HUES64 (cell line): ENCODE measurements around the gene SRGAP2C.
"Not testable (repeated sequence)": the region's sequence is repeated elsewhere in the genome, so short reads cannot be mapped to it uniquely, and the experiment has no call there.

Experiments used
- H3K27ac ChIP-seq: 2 replicates; pipeline ENCODE4 v1.7.0; 2013; ENCODE audit warnings: low read depth, low read length, inconsistent platforms
- H3K27me3 ChIP-seq: 2 replicates; pipeline ENCODE4 v1.6.1; 2013; ENCODE audit warnings: mild to moderate bottlenecking, low read length; ENCODE audit not compliant: insufficient read depth
- H3K36me3 ChIP-seq: 2 replicates; pipeline ENCODE4 v1.6.1; 2013; ENCODE audit warnings: mild to moderate bottlenecking, low read length; ENCODE audit not compliant: insufficient read depth
- H3K4me1 ChIP-seq: 2 replicates; pipeline ENCODE4 v1.6.1; 2013; ENCODE audit warnings: mild to moderate bottlenecking, low read length, moderate library complexity; ENCODE audit not compliant: insufficient read depth
- H3K4me3 ChIP-seq: 2 replicates; pipeline ENCODE4 v1.5.1; 2013; ENCODE audit warnings: mild to moderate bottlenecking, low read length, moderate library complexity
- H3K9ac ChIP-seq: 2 replicates; pipeline ENCODE4 v1.6.1; 2013; ENCODE audit warnings: mild to moderate bottlenecking, low read depth, low read length
- H3K9me3 ChIP-seq: 2 replicates; pipeline ENCODE4 v1.6.1; 2013; ENCODE audit warnings: low read depth, low read length; ENCODE audit not compliant: insufficient read depth
- WGBS: fragments of 150-250, 120-280 bp; methylation state at CpG from one replicate; pipeline ENCODE4 v1.1.7; 2013; ENCODE audit warnings: missing lambda C conversion rate; 5-methylcytosine and 5-hydroxymethylcytosine counted together

Gene SRGAP2C

GRCh38 chr1:121234090-121234759 is 49.5 kb downstream of the SRGAP2C start:
- H3K27me3 ChIP-seq, H3K4me3 ChIP-seq, H3K4me1 ChIP-seq, H3K9me3 ChIP-seq, H3K36me3 ChIP-seq, H3K9ac ChIP-seq, H3K27ac ChIP-seq: not testable (repeated sequence)
- WGBS, result no CpG with 5 or more reads among the region's 6 CpGs

DNA sequence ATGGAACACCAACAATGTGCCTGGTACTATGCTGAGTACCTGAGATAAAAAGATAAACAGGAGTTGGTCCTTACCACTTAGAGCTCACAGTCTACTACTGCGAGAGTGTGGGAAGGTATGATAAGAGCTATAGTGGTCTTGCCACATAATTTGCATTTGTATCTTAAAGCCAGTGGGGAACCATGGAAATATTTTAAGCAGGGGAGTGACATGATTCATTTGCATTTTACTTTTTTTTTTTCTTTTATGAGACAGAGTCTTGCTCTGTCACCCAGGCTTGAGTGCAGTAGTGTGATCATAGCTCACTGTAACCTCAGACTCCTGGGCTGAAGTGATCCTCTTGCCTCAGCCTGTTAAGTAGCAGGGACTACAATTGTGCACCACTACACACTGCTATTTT is 53.6 kb downstream of the SRGAP2C start:
- WGBS, result 75% methylated on average over 1 of the region's 1 CpG
- H3K9me3 ChIP-seq, H3K4me3 ChIP-seq, H3K36me3 ChIP-seq, H3K27ac ChIP-seq, H3K9ac ChIP-seq, H3K4me1 ChIP-seq, H3K27me3 ChIP-seq: not testable (repeated sequence)

DNA sequence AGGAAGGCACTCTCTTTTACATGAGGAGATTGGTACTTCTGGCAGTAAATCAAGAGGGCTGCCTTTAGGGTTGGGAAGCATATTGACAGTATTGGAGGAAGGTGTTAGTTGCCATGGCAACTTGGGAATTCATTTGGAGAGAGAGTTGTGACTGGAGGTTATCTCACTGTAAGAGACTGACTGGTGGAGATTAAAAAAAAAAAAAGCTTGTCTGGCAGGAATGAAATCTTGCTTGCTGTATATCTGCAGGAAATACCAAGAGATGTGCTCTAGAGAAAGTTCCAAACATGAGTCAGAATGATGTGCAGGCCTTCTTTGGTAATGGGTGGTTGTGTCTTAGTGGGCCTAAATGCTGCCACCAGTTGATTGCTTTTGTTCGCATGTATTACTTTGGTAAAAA is 59.1 kb downstream of the SRGAP2C start:
- H3K9ac ChIP-seq, H3K4me3 ChIP-seq, H3K9me3 ChIP-seq, H3K27me3 ChIP-seq, H3K4me1 ChIP-seq, H3K27ac ChIP-seq, H3K36me3 ChIP-seq: not testable (repeated sequence)
- no CpG with 5 or more reads among the region's 1 CpG for WGBS

GRCh38 chr1:121246399-121246798 is 61.6 kb downstream of the SRGAP2C start:
- not testable (repeated sequence) for H3K9ac ChIP-seq, H3K27me3 ChIP-seq, H3K9me3 ChIP-seq, H3K4me3 ChIP-seq, H3K27ac ChIP-seq, H3K4me1 ChIP-seq, H3K36me3 ChIP-seq
- WGBS, result no CpG with 5 or more reads among the region's 2 CpGs

DNA sequence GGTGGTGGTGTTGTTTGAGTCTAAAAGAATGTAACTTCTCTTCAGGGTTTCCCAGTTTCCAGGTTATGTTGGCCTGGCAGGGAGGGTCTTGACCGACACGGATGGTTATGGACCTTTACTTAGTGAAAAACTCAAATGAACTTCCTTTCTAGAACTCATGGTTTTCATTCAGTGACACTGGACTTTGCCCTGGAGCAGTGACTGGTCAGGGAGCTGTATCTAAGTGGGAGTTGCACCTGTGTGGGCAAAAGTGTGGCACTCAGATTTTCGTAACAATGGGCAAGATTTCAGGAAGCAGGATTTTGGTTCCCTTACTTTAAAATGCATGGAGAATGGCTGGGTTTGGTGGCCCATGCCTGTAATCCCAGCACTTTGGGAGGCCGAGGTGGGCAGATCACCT is 67.9 kb downstream of the SRGAP2C start:
- not testable (repeated sequence) for H3K4me3 ChIP-seq, H3K4me1 ChIP-seq, H3K36me3 ChIP-seq, H3K9me3 ChIP-seq, H3K9ac ChIP-seq, H3K27me3 ChIP-seq, H3K27ac ChIP-seq
- no CpG with 5 or more reads among the region's 4 CpGs for WGBS

DNA sequence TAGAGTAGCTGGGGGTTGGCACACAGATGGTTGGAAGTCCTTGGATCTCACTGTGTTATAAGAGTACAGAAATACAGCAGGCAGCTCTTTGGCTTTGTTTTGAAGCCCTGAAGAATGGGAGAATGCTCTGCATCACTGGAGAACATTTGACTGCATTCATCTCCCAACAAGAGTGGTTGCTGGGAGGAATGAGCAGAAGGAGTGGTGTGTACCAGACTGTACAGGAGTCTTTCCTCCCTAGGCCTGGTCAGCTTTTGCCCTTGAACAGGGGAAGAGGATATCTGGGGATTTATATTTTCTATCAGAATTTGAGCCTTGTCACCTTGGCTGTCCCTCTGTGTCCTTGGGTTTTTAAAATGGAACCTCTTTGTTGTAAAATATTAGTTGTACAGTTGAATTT is 69.8 kb downstream of the SRGAP2C start:
- not testable (repeated sequence) for H3K36me3 ChIP-seq, H3K4me3 ChIP-seq, H3K9ac ChIP-seq, H3K4me1 ChIP-seq, H3K27me3 ChIP-seq, H3K9me3 ChIP-seq, H3K27ac ChIP-seq

DNA sequence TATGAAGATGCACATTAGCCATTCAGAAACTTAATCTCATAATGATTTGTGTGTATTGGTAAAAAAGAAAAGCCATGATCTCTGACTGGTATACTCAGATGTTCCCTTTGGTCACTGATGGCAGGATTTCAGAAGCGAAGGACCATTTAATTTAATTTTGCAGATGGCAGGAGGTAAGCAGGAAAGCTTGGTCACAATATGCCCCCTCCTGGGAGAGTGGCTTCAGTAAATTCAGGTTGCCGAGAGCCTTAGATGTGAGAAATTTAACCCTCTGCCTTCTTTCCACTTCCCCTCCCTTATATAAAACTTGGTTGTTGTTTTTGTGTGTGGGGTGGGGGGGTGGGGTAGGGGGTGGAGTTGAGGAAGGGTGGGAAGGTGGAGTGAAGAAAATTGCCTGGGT is 72.9 kb downstream of the SRGAP2C start:
- not testable (repeated sequence) for H3K27ac ChIP-seq, H3K9me3 ChIP-seq, H3K36me3 ChIP-seq, H3K9ac ChIP-seq, H3K27me3 ChIP-seq, H3K4me1 ChIP-seq, H3K4me3 ChIP-seq
- WGBS, result no CpG with 5 or more reads among the region's 2 CpGs

- H3K9me3 ChIP-seq, H3K4me1 ChIP-seq, H3K9ac ChIP-seq, H3K4me3 ChIP-seq, H3K27ac ChIP-seq, H3K36me3 ChIP-seq, H3K27me3 ChIP-seq: not testable (repeated sequence)
- 100% methylated on average over 1 of the region's 2 CpGs for WGBS
Observed at GRCh38 chr1:121258134-121258533, 73.4 kb downstream of the SRGAP2C start.

- H3K27me3 ChIP-seq, H3K36me3 ChIP-seq, H3K9ac ChIP-seq, H3K9me3 ChIP-seq, H3K27ac ChIP-seq, H3K4me3 ChIP-seq, H3K4me1 ChIP-seq: not testable (repeated sequence)
- 69% methylated on average over 1 of the region's 2 CpGs for WGBS
Observed at GRCh38 chr1:121260205-121260604, 75.4 kb downstream of the SRGAP2C start.

GRCh38 chr1:121262163-121262562 is 77.4 kb downstream of the SRGAP2C start:
- no CpG with 5 or more reads among the region's 2 CpGs for WGBS
- H3K4me1 ChIP-seq, result not testable (repeated sequence)

GRCh38 chr1:121263789-121264244 is 79.0 kb downstream of the SRGAP2C start:
- H3K9ac ChIP-seq, H3K27ac ChIP-seq, H3K27me3 ChIP-seq, H3K4me3 ChIP-seq, H3K9me3 ChIP-seq, H3K36me3 ChIP-seq, H3K4me1 ChIP-seq: not testable (repeated sequence)
- no CpG with 5 or more reads among the region's 1 CpG for WGBS

More at GRCh38 chr1:121262163-121262562, 77.4 kb downstream of the SRGAP2C start:
- not testable (repeated sequence) for H3K4me3 ChIP-seq, H3K36me3 ChIP-seq, H3K27me3 ChIP-seq, H3K9me3 ChIP-seq, H3K9ac ChIP-seq, H3K27ac ChIP-seq

DNA sequence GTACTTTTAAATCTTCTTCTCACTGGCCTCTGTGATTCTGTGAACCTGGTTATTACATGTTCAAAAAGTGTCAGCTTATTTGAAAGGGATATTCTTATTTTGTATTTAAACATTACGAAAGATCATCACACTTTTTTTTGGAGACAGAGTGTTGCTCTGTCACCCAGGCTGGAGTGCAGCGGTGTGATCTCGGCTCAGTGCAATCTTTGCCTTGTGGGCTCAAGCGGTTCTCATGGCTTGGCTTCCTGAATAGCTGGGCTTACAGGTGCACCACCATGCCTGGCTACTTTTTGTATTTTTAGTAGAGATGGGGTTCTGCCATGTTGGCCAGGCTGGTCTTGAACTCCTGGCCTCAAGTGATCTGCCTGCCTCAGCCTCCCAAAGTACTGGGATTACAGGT is 82.3 kb downstream of the SRGAP2C start:
- H3K4me1 ChIP-seq, H3K27ac ChIP-seq, H3K4me3 ChIP-seq, H3K36me3 ChIP-seq, H3K27me3 ChIP-seq, H3K9ac ChIP-seq, H3K9me3 ChIP-seq: not testable (repeated sequence)
- 100% methylated on average over 3 of the region's 4 CpGs for WGBS
